Measurements from ENCODE around the gene MDM2.

Gene MDM2

GRCh38 chr12:68865399-68866164 lies 57.6 kb downstream of the MDM2 start:
- Histone ChIP-seq H3K4me1 (ENCODE audit: insufficient read depth, low read length, severe bottlenecking) (no peaks in the 10 kb centered on the region), H3K27me3 (ENCODE audit: insufficient read depth, low read length) (no peaks in the 10 kb centered on the region), H3K9me2 (ENCODE audit: low read depth, low read length) (no peaks in the 10 kb centered on the region), H3K27ac (ENCODE audit: low read depth, low read length, poor library complexity, severe bottlenecking) (no peak overlapping the region), H3K4me3 (ENCODE audit: low read depth, low read length, poor library complexity, severe bottlenecking) (no peak overlapping the region), H3F3A (ENCODE audit: insufficient read depth, low read length) (no peaks in the 10 kb centered on the region), H3K4me2 (ENCODE audit: low read length) (no peak overlapping the region), H3K9me3 (ENCODE audit: low read length) (no peaks in the 10 kb centered on the region), H4K20me1 (ENCODE audit: insufficient read depth, low read length) (no peaks in the 10 kb centered on the region), H3K79me2 (ENCODE audit: insufficient read depth, low read length) (no peaks in the 10 kb centered on the region), H3K36me3 (ENCODE audit: insufficient read depth, low read length) (no peaks in the 10 kb centered on the region), H3K9ac (ENCODE audit: low read length) (no peak overlapping the region), H2AFZ (ENCODE audit: low read length) (no peak overlapping the region)
- TF ChIP-seq EZH2 (IDR thresholded peaks at IDR 0.05; ENCODE audit: borderline replicate concordance, low read length) (no peak), CTCF (IDR thresholded peaks at IDR 0.05; ENCODE audit: low read length) (no peak)

GRCh38 chr12:68866950-68867349 lies 59.0 kb downstream of the MDM2 start:
- Histone ChIP-seq H2AFZ (ENCODE audit: low read length) (no peak overlapping the region), H4K20me1 (ENCODE audit: insufficient read depth, low read length) (no peaks in the 10 kb centered on the region), H3K4me3 (ENCODE audit: low read depth, low read length, poor library complexity, severe bottlenecking) (no peak overlapping the region), H3K4me1 (ENCODE audit: insufficient read depth, low read length, severe bottlenecking) (peaks cover 8% of the 10 kb centered on the region), H3K4me2 (ENCODE audit: low read length) (no peak overlapping the region), H3K79me2 (ENCODE audit: insufficient read depth, low read length) (no peaks in the 10 kb centered on the region), H3K9me3 (ENCODE audit: low read length) (no peaks in the 10 kb centered on the region), H3K9me2 (ENCODE audit: low read depth, low read length) (no peaks in the 10 kb centered on the region), H3F3A (ENCODE audit: insufficient read depth, low read length) (no peaks in the 10 kb centered on the region), H3K9ac (ENCODE audit: low read length) (no peak overlapping the region), H3K36me3 (ENCODE audit: insufficient read depth, low read length) (no peaks in the 10 kb centered on the region), H3K27me3 (ENCODE audit: insufficient read depth, low read length) (no peaks in the 10 kb centered on the region), H3K27ac (ENCODE audit: low read depth, low read length, poor library complexity, severe bottlenecking) (no peak overlapping the region)
- TF ChIP-seq CTCF (IDR thresholded peaks at IDR 0.05; ENCODE audit: low read length) (no peak), EZH2 (IDR thresholded peaks at IDR 0.05; ENCODE audit: borderline replicate concordance, low read length) (no peak)

- peaks cover 8% of the 10 kb centered on the region for H3K4me1 ChIP-seq (ENCODE audit: insufficient read depth, low read length, severe bottlenecking)
- no peak overlapping the region for H3K9ac ChIP-seq (ENCODE audit: low read length)
- no peak overlapping the region for H2AFZ ChIP-seq (ENCODE audit: low read length)
- H3K9me2 ChIP-seq (ENCODE audit: low read depth, low read length) = no peaks in the 10 kb centered on the region
- no peaks in the 10 kb centered on the region for H3K27me3 ChIP-seq (ENCODE audit: insufficient read depth, low read length)
- no peaks in the 10 kb centered on the region for H3K36me3 ChIP-seq (ENCODE audit: insufficient read depth, low read length)
- H3K4me3 ChIP-seq (ENCODE audit: low read depth, low read length, poor library complexity, severe bottlenecking) = no peak overlapping the region
- no peaks in the 10 kb centered on the region for H3F3A ChIP-seq (ENCODE audit: insufficient read depth, low read length)
- H3K4me2 ChIP-seq (ENCODE audit: low read length) = no peak overlapping the region
- no peak for TF ChIP-seq CTCF (IDR thresholded peaks at IDR 0.05; ENCODE audit: low read length)
- no peak for TF ChIP-seq EZH2 (IDR thresholded peaks at IDR 0.05; ENCODE audit: borderline replicate concordance, low read length)
- no peaks in the 10 kb centered on the region for H4K20me1 ChIP-seq (ENCODE audit: insufficient read depth, low read length)
- no peaks in the 10 kb centered on the region for H3K9me3 ChIP-seq (ENCODE audit: low read length)
- H3K79me2 ChIP-seq (ENCODE audit: insufficient read depth, low read length) = no peaks in the 10 kb centered on the region
- no peak overlapping the region for H3K27ac ChIP-seq (ENCODE audit: low read depth, low read length, poor library complexity, severe bottlenecking)
Observed at GRCh38 chr12:68867606-68868005, 59.6 kb downstream of the MDM2 start.

All from OCI-LY1 (cell line).